GM18507 (cell line): ENCODE results near the gene LRRC28.

ENCODE experiments used
- DNase-seq: peaks from one replicate; pipeline ENCODE4 v3.0.0; 2011; ENCODE audit warnings: low read depth; ENCODE audit not compliant: insufficient read length; ENCODE audit errors: extremely low spot score
- FAIRE-seq: peaks from 2 replicates; lab custom pipeline; 2011; peaks lifted over from hg19 to GRCh38; lab: Jason Lieb, UNC

LRRC28 gene

GRCh38 chr15:99333413-99333812 lies 82.1 kb downstream of the LRRC28 start:
- FAIRE-seq (no peak), DNase-seq (no peak)

DNA sequence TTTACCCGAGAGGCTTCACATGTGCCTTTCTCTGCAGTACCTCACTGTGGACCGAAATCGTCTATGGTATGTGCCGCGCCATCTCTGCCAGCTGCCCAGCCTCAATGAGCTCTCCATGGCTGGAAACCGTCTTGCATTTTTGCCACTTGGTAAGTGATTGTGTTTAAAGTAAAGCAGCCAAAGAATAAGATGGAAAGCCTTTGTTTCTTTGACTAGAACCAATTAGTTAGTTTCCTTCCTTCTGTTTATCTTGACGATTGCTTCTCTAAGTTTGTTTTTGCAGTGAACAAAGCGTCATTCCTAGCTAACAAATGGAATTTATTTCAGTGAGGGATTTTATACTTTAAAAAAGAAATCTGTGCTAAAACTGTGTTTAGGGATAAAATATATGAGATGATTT lies 82.7 kb downstream of the LRRC28 start:
- FAIRE-seq (no peak), DNase-seq (no peak)

DNA sequence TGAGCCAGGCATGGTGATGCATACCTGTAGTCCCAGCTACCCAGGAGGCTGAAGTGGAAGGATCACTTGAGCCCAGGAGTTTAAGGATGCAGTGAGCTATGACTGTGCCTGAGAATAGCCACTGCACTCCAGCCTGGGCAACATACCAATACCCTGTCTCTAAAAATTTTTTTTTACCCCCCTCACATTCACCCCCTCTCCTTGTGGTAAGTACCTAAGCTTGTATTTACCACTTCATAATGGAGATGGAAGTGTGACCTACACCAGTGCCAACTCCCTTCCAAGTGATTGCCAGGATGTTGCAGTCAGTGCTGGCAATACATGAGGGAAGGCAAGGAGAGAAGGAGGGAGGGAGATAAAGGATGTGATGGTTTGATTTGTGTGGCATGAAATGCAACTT lies 84.2 kb downstream of the LRRC28 start:
- FAIRE-seq (no peak), DNase-seq (no peak)

DNA sequence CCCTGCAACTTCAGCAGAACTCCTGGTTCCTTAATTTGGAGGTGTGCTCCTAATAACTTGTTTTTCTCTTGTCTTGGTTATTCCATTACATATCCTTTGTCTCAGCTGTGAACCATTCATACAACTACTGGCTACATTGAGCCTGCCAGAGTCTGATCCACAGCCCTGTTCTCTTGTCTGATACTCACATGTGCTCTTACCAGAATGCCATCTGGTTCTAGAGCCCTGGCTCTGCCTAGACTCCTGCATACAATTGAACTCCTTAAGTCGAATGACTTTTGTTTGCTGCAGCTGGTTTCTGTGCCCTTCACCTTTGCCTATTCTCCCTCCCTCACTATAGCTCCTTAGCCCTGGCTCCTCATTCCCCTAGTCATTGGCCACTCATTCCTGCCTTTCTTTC lies 85.5 kb downstream of the LRRC28 start:
- DNase-seq = no peak
- no peak for FAIRE-seq

DNA sequence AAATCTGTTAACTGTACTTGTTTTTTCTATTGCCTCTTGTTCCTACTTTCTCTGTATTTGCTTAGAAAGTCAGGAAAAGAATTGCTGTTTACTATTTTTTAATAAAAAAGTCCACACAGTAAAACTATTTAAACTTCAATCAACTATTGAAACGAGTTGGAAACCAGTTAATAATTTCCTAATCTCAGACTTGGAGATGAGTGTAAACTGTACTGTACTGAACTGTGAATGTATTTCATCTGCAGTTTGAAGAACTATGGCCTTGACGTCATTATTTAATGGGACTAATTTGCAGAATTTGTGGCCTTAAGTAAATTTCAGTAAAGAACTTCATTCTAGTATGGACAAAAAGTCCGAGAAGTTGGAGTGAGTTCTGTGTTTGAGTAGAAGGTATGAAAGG lies 89.1 kb downstream of the LRRC28 start:
- no peak for FAIRE-seq
- DNase-seq = no peak

GRCh38 chr15:99341786-99342185 lies 90.5 kb downstream of the LRRC28 start:
- no peak for DNase-seq
- FAIRE-seq = no peak

DNA sequence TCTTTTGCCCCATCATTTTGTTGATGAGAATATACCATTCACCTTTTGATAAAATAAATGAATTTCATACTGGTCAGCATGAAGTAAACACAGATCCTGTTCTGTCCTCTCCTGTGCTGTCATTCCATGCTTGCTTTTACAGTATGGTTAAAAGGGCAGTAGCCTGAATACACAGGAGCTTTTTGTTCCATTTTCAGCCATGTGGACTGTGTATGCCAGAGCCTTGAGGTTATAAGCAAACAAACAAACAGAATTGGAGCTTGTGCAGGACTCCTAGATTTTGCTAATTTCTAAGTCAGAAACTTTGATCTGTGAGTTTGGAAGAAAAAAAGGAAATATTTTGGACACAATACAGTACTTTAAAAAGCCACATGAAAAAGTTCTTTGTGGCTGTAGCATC lies 91.9 kb downstream of the LRRC28 start:
- FAIRE-seq (no peak), DNase-seq (no peak)

- DNase-seq (no peak), FAIRE-seq (peak; percentile 41)
These were observed 92.7 kb downstream of the LRRC28 start for GRCh38 chr15:99343881-99344551.

GRCh38 chr15:99344639-99345038 lies 93.4 kb downstream of the LRRC28 start:
- FAIRE-seq = peak; percentile 39
- no peak for DNase-seq

DNA sequence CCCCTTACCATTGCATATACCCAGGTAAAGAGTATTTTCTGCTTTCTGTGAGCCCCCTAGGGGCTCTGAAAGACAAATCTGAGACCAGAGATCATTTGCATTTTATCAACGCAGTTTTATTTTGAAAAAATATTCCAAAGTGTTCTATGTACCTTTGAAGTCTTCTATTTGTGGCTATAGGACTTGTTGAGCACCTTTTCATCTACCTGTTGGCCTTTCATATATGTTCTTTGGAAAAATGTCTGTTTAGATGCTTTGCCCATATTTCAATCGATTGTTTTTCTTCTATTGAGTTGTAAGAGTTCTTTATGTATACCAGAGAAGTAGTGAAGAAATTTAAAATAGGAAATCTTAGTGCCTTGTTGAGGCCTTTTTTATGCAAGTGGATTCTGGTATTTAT lies 94.0 kb downstream of the LRRC28 start:
- no peak for FAIRE-seq

GRCh38 chr15:99345832-99346462 lies 94.7 kb downstream of the LRRC28 start:
- FAIRE-seq = peak; percentile 51
- DNase-seq = no peak

More for the DNA sequence above, 94.0 kb downstream of the LRRC28 start:
- no peak for DNase-seq

DNA sequence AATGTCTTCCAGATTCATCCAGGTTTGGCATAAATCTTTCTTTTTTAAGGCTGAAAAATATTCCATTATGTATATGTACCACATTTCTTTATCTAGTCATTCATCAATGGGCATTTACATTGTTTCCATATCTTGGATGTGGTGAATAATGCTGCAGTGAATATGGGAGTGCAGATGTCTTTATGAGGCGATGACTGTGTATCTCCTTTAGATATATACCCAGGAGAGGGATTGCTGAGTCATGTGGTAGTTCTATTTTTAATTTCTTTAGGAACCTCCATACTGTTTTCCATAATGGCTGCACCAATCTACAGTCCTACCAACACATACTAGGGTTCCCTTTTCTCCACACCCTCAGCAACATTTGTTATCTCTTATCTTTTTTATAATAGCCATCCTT lies 96.3 kb downstream of the LRRC28 start:
- DNase-seq (no peak), FAIRE-seq (no peak)

DNA sequence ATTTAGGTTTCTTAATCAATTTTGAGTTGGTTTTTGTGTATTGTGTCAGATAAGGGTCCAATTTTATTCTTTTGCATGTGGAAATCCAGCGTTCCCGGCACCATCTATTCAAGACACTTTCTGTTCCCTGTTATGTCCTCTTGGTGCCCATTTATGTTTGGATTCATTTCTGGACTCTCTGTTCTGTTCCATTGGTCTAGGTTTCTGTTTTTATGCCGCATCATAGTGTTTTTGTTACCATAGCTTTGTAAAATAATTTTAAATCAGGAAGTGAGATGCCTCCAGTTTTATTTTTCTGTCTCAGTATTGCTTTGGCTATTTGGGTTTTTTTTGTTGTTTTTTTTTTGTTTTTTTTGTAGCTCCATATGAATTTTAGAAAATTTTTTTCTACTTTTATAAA lies 97.1 kb downstream of the LRRC28 start:
- DNase-seq = no peak
- no peak for FAIRE-seq

- DNase-seq = no peak
- FAIRE-seq = no peak
These were observed 99.1 kb downstream of the LRRC28 start for GRCh38 chr15:99350408-99350807.

- DNase-seq (no peak), FAIRE-seq (no peak)
These were observed 108.5 kb downstream of the LRRC28 start for GRCh38 chr15:99359769-99360168.

DNA sequence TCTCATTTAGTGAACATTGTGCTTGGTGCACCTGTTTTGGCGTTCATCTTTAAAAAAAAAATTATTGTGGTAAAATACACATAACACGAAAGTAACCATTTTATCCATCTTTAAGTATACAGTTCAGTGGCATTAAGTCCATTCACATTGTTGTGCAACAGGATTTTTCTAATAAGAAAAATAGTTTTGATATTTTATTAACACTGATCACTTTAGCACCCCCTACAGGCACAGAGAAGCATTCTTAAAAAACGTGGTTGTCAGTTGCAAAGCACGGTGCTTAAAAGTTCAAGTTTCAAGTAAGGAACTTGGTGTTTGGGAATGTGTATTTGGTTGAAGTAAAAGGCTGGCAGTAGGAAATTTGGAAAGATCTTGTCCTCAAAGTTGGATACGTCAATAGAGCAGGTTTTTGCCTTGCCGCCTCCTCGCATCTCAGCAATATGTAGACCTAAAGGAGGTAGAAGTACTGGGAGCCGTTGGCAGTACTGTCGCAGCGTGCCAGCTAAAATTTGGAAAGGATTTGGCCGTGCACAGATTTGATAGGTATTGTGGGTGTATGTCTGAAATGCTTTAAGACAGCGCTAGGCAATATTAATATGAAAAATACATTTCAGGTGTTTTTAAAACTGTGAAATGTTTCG lies 110.4 kb downstream of the LRRC28 start:
- FAIRE-seq (no peak), DNase-seq (no peak)

DNA sequence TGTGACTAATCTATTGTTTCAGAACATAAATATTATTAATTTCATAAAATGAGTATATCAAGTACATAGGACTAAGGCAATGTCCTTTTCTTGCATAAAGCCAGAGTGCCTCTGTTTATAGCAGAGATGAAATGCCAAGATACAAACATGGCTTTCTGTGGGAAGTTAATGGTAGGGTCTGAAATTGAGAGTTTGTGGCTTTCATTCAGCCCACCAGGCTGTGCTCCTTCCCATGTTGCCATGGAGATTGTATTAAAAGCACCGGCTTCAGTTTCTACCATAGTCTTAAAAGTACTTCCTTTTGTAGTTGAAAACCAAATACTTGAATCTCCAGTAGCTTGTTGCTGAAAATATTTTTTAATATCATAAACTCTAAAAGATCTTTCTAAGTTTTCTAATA lies 114.0 kb downstream of the LRRC28 start:
- no peak for DNase-seq
- FAIRE-seq = peak; percentile 89

DNA sequence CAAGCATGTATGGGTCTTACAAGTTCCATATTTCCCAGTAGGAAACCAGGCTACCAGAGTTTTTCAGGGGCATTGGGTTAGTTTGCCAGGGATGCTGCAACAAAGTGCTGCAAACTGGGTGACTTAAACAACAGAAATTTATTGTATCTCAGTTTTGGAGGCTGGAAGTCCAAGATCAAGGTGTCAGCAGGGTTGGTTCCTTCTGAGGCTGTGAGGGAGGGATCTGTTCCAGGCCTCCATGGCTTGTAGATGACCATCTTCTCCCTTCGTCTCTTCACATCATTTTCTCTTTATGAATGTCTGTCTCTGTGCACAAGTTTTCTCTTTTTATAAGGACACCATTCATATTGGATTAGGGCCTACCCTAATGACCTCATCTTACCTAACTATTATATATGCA lies 114.7 kb downstream of the LRRC28 start:
- FAIRE-seq (no peak), DNase-seq (no peak)

- DNase-seq = no peak
- no peak for FAIRE-seq
These were observed 117.5 kb downstream of the LRRC28 start for GRCh38 chr15:99368743-99369142.

GRCh38 chr15:99369196-99369595 lies 117.9 kb downstream of the LRRC28 start:
- DNase-seq (no peak), FAIRE-seq (no peak)
